K562 (cell line): Measurements from ENCODE around the gene PIP5K1B. TPM values are rescaled to one million over a fixed set of nuclear protein-coding genes. Genes with fewer than 3 reads are reported as not detected.

Experiments
- BMI1 ChIP-seq: fragments of 150-350 bp; IDR thresholded peaks from 2 replicates; pipeline ENCODE4 v1.6.1; 2014; ENCODE audit warnings: low read length
- ERF ChIP-seq: fragments of 450-650 bp; formaldehyde crosslinking; IDR thresholded peaks from 2 replicates; pipeline ENCODE4 v1.4.0; 2020; ENCODE audit warnings: mild to moderate bottlenecking, mixed read lengths
- ESRRB ChIP-seq: fragments of 250-450 bp; sonication (Bioruptor Pico); IDR thresholded peaks from 2 replicates; pipeline ENCODE4 v1.5.0; 2020; ENCODE audit warnings: mild to moderate bottlenecking, moderate library complexity, borderline replicate concordance
- GATAD2A ChIP-seq: fragments of 450-650 bp; IDR thresholded peaks from 2 replicates; pipeline ENCODE4 v1.6.1; 2017
- HLTF ChIP-seq: fragments of 450-650 bp; IDR thresholded peaks from 2 replicates; pipeline ENCODE4 v1.6.1; 2016
- MEIS2 ChIP-seq: fragments of 450-650 bp; IDR thresholded peaks from 2 replicates; pipeline ENCODE4 v1.6.1; 2014; ENCODE audit warnings: mild to moderate bottlenecking; ENCODE audit not compliant: partially characterized antibody
- SMARCA4 ChIP-seq: fragments of 450-650 bp; IDR thresholded peaks from 2 replicates; pipeline ENCODE4 v1.6.1; 2016
- SNIP1 ChIP-seq: fragments of 450-650 bp; IDR thresholded peaks from 2 replicates; pipeline ENCODE4 v1.7.1; 2017; ENCODE audit warnings: low read depth, mild to moderate bottlenecking
- TAL1 ChIP-seq: fragments of 450-650 bp; IDR thresholded peaks from 2 replicates; pipeline ENCODE4 v1.6.1; 2016; ENCODE audit warnings: mild to moderate bottlenecking
- TGIF2 ChIP-seq: sonication (generic); formaldehyde crosslinking; IDR thresholded peaks from 2 replicates; pipeline ENCODE4 v1.8.1; 2022; ENCODE audit warnings: mild to moderate bottlenecking, missing genetic modification reagents, moderate library complexity
- U2AF2 ChIP-seq: fragments of 200-400 bp; formaldehyde crosslinking; optimal IDR thresholded peaks from 2 replicates; pipeline ENCODE3; 2017; ENCODE audit warnings: low read depth, mild to moderate bottlenecking, low read length
- ZBTB1 ChIP-seq: sonication (generic); formaldehyde crosslinking; IDR thresholded peaks from 2 replicates; pipeline ENCODE4 v1.8.1; 2023; ENCODE audit warnings: missing genetic modification reagents, low read depth, mild to moderate bottlenecking, borderline replicate concordance
- ZNF316 ChIP-seq: fragments of 450-650 bp; IDR thresholded peaks from 2 replicates; pipeline ENCODE4 v1.6.1; 2016
- ZNF384 ChIP-seq: IDR thresholded peaks from 2 replicates; pipeline ENCODE4 v1.6.1; 2012; ENCODE audit warnings: low read depth, low read length, improper control_type of control experiment
- ZNF696 ChIP-seq: fragments of 250-450 bp; sonication (Bioruptor Pico); conservative IDR thresholded peaks from 2 replicates; pipeline ENCODE4 v1.4.0; 2020; ENCODE audit warnings: mild to moderate bottlenecking, moderate library complexity
- polyA plus RNA-seq, 8 experiments: library from polyadenylated mRNA; depleted of rRNA in 4 of 8; stranded (reverse) in 5 of 8; unstranded in 3 of 8; fragments of >200 nt; fragmentation: Nextera tagmentation in 2 of 8; fragmentation: Illumina TruSeq in 1 of 8; extraction: Ambion mirVana in 2 of 8; extraction: Trizol in 1 of 8; gene quantifications; 2 replicates each; pipeline versions ENCODE4 v1.2.1 to v1.2.3, GENCODE V29; 2011 to 2014; ENCODE audit warnings: inconsistent platforms in 1 of 8, missing spikeins in 1 of 8
- total RNA-seq, 7 experiments: library from RNA; depleted of rRNA in 6 of 7; stranded (reverse); fragments of >200 nt in 6 of 7; fragmentation: Illumina TruSeq in 2 of 7; extraction: Trizol in 2 of 7; gene quantifications; 2 replicates each; pipeline versions ENCODE4 v1.2.1 to v1.2.3, GENCODE V29; 2011 to 2021; ENCODE audit warnings: low replicate concordance in 1 of 7
- TF ChIP-seq, protein P1 (sequence below): fragments of 250-450 bp; sonication (Bioruptor Pico); IDR thresholded peaks from 2 replicates; pipeline ENCODE4 v1.4.0; 2020
- TF ChIP-seq, protein P2 (sequence below): fragments of 200-800 bp; sonication (Bioruptor generic); IDR thresholded peaks from 2 replicates; pipeline ENCODE4 v1.6.1; 2016; ENCODE audit warnings: missing genetic modification characterization, missing compliant biosample characterization
- TF ChIP-seq, protein P3 (sequence below): fragments of 450-650 bp; IDR thresholded peaks from 2 replicates; pipeline ENCODE4 v1.7.1; 2018; ENCODE audit warnings: mild to moderate bottlenecking, low read depth; ENCODE audit not compliant: partially characterized antibody

The PIP5K1B gene
- total and polyA plus RNA-seq, 9 of the 15 experiments (the other 6 are each of a cell fraction or from before 2014, with no cell fraction given) = 3.1 to 12.9 (median 7.4) TPM

DNA sequence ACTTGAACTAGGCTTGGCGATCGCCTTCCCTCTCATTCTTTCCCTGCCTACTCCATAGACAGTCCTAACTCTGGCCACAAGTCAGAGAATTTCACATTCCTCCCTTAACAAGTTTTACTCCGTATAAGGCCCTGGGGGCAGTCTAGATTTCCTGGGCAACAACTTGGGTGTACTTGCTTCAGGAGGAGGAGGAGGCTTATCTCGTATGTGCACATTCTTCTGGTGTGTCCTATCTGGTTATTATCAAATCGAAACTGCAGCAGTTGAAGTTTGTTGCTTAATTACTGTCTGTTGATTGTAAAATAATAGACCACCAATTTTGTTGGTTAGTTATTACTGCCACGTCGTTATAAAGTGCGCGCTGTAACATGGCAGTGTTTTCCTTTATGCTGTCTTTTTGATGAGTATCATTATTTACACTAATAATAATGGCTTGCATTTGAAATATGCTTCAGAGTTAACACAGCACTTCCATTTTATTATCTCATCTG is 42.0 kb downstream of the PIP5K1B start (continued):
- peak; percentile 80 for TF ChIP-seq GATAD2A
- TF ChIP-seq ZNF384 = no peak
- TF ChIP-seq U2AF2 = no peak
- TF ChIP-seq ESRRB (CRISPR knock-in tag) = no peak
- TF ChIP-seq MEIS2 = peak; percentile 65
- TF ChIP-seq ZNF316 = peak; percentile 54
- no peak for TF ChIP-seq TGIF2 (CRISPR knock-in tag)
- TF ChIP-seq TAL1 = peak; percentile 93
- no peak for TF ChIP-seq BMI1
- TF ChIP-seq SMARCA4 = peak; percentile 96
- TF ChIP-seq, protein P1, sequence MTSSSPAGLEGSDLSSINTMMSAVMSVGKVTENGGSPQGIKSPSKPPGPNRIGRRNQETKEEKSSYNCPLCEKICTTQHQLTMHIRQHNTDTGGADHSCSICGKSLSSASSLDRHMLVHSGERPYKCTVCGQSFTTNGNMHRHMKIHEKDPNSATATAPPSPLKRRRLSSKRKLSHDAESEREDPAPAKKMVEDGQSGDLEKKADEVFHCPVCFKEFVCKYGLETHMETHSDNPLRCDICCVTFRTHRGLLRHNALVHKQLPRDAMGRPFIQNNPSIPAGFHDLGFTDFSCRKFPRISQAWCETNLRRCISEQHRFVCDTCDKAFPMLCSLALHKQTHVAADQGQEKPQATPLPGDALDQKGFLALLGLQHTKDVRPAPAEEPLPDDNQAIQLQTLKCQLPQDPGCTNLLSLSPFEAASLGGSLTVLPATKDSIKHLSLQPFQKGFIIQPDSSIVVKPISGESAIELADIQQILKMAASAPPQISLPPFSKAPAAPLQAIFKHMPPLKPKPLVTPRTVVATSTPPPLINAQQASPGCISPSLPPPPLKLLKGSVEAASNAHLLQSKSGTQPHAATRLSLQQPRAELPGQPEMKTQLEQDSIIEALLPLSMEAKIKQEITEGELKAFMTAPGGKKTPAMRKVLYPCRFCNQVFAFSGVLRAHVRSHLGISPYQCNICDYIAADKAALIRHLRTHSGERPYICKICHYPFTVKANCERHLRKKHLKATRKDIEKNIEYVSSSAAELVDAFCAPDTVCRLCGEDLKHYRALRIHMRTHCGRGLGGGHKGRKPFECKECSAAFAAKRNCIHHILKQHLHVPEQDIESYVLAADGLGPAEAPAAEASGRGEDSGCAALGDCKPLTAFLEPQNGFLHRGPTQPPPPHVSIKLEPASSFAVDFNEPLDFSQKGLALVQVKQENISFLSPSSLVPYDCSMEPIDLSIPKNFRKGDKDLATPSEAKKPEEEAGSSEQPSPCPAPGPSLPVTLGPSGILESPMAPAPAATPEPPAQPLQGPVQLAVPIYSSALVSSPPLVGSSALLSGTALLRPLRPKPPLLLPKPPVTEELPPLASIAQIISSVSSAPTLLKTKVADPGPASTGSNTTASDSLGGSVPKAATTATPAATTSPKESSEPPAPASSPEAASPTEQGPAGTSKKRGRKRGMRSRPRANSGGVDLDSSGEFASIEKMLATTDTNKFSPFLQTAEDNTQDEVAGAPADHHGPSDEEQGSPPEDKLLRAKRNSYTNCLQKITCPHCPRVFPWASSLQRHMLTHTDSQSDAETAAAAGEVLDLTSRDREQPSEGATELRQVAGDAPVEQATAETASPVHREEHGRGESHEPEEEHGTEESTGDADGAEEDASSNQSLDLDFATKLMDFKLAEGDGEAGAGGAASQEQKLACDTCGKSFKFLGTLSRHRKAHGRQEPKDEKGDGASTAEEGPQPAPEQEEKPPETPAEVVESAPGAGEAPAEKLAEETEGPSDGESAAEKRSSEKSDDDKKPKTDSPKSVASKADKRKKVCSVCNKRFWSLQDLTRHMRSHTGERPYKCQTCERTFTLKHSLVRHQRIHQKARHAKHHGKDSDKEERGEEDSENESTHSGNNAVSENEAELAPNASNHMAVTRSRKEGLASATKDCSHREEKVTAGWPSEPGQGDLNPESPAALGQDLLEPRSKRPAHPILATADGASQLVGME (CRISPR knock-in tag) = no peak
- no peak for TF ChIP-seq ZNF696 (CRISPR knock-in tag)
- TF ChIP-seq, protein P2, sequence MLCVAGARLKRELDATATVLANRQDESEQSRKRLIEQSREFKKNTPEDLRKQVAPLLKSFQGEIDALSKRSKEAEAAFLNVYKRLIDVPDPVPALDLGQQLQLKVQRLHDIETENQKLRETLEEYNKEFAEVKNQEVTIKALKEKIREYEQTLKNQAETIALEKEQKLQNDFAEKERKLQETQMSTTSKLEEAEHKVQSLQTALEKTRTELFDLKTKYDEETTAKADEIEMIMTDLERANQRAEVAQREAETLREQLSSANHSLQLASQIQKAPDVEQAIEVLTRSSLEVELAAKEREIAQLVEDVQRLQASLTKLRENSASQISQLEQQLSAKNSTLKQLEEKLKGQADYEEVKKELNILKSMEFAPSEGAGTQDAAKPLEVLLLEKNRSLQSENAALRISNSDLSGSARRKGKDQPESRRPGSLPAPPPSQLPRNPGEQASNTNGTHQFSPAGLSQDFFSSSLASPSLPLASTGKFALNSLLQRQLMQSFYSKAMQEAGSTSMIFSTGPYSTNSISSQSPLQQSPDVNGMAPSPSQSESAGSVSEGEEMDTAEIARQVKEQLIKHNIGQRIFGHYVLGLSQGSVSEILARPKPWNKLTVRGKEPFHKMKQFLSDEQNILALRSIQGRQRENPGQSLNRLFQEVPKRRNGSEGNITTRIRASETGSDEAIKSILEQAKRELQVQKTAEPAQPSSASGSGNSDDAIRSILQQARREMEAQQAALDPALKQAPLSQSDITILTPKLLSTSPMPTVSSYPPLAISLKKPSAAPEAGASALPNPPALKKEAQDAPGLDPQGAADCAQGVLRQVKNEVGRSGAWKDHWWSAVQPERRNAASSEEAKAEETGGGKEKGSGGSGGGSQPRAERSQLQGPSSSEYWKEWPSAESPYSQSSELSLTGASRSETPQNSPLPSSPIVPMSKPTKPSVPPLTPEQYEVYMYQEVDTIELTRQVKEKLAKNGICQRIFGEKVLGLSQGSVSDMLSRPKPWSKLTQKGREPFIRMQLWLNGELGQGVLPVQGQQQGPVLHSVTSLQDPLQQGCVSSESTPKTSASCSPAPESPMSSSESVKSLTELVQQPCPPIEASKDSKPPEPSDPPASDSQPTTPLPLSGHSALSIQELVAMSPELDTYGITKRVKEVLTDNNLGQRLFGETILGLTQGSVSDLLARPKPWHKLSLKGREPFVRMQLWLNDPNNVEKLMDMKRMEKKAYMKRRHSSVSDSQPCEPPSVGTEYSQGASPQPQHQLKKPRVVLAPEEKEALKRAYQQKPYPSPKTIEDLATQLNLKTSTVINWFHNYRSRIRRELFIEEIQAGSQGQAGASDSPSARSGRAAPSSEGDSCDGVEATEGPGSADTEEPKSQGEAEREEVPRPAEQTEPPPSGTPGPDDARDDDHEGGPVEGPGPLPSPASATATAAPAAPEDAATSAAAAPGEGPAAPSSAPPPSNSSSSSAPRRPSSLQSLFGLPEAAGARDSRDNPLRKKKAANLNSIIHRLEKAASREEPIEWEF (CRISPR knock-in tag) = no peak
- no peak for TF ChIP-seq SNIP1
- TF ChIP-seq, protein P3, sequence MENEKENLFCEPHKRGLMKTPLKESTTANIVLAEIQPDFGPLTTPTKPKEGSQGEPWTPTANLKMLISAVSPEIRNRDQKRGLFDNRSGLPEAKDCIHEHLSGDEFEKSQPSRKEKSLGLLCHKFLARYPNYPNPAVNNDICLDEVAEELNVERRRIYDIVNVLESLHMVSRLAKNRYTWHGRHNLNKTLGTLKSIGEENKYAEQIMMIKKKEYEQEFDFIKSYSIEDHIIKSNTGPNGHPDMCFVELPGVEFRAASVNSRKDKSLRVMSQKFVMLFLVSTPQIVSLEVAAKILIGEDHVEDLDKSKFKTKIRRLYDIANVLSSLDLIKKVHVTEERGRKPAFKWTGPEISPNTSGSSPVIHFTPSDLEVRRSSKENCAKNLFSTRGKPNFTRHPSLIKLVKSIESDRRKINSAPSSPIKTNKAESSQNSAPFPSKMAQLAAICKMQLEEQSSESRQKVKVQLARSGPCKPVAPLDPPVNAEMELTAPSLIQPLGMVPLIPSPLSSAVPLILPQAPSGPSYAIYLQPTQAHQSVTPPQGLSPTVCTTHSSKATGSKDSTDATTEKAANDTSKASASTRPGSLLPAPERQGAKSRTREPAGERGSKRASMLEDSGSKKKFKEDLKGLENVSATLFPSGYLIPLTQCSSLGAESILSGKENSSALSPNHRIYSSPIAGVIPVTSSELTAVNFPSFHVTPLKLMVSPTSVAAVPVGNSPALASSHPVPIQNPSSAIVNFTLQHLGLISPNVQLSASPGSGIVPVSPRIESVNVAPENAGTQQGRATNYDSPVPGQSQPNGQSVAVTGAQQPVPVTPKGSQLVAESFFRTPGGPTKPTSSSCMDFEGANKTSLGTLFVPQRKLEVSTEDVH = no peak
- no peak for TF ChIP-seq HLTF
- TF ChIP-seq ERF (CRISPR knock-in tag) = no peak
- no peak for TF ChIP-seq ZBTB1 (CRISPR knock-in tag)
